Measurements from ENCODE around the gene CRAMP1.

GRCh38 chr16:1626327-1626726 lies 14.2 kb downstream of the CRAMP1 start:
- TF ChIP-seq REST (IDR thresholded peaks at IDR 0.05; ENCODE audit: low read depth, low read length) (no peak), SIN3A (IDR thresholded peaks at IDR 0.05; ENCODE audit: borderline replicate concordance, low read depth, low read length) (no peak), EP300 (IDR thresholded peaks at IDR 0.05; ENCODE audit: borderline replicate concordance in 1 of 2, low read depth in 1 of 2, low read length in 1 of 2) (no peak), POLR2AphosphoS5 (IDR thresholded peaks at IDR 0.05; ENCODE audit: low read depth, low read length) (no peak)
- TF ChIP-seq, protein P1, sequence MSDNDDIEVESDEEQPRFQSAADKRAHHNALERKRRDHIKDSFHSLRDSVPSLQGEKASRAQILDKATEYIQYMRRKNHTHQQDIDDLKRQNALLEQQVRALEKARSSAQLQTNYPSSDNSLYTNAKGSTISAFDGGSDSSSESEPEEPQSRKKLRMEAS (IDR thresholded peaks at IDR 0.05; ENCODE audit: low read depth): no peak
- TF ChIP-seq, protein P2, sequence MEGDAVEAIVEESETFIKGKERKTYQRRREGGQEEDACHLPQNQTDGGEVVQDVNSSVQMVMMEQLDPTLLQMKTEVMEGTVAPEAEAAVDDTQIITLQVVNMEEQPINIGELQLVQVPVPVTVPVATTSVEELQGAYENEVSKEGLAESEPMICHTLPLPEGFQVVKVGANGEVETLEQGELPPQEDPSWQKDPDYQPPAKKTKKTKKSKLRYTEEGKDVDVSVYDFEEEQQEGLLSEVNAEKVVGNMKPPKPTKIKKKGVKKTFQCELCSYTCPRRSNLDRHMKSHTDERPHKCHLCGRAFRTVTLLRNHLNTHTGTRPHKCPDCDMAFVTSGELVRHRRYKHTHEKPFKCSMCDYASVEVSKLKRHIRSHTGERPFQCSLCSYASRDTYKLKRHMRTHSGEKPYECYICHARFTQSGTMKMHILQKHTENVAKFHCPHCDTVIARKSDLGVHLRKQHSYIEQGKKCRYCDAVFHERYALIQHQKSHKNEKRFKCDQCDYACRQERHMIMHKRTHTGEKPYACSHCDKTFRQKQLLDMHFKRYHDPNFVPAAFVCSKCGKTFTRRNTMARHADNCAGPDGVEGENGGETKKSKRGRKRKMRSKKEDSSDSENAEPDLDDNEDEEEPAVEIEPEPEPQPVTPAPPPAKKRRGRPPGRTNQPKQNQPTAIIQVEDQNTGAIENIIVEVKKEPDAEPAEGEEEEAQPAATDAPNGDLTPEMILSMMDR (IDR thresholded peaks at IDR 0.05): no peak

Data from SK-N-SH (cell line).